IMR-90 (cell line): ENCODE data around the gene DBNL.

Experiments
- BHLHE40 ChIP-seq: fragments of 150-350 bp; IDR thresholded peaks from 2 replicates; pipeline ENCODE4 v1.6.1; 2016; ENCODE audit warnings: mild to moderate bottlenecking, low read depth, low read length
- CHD1 ChIP-seq: IDR thresholded peaks from 2 replicates; pipeline ENCODE4 v1.6.1; 2012; ENCODE audit warnings: low read depth, low read length, improper control_type of control experiment
- CTCF ChIP-seq: conservative IDR thresholded peaks from 2 replicates; pipeline ENCODE4 v1.5.1; 2012; ENCODE audit warnings: mild to moderate bottlenecking, low read depth, low read length, improper control_type of control experiment
- ELK1 ChIP-seq: fragments of 150-350 bp; IDR thresholded peaks from 2 replicates; pipeline ENCODE4 v1.6.1; 2016; ENCODE audit warnings: low read depth, mild to moderate bottlenecking, low read length, moderate library complexity, borderline replicate concordance
- FOS ChIP-seq: fragments of 150-350 bp; IDR thresholded peaks from 2 replicates; pipeline ENCODE4 v1.6.1; 2016; ENCODE audit warnings: low read depth, low read length
- NFE2L2 ChIP-seq: fragments of 150-350 bp; IDR thresholded peaks from 2 replicates; pipeline ENCODE4 v1.6.1; 2016; ENCODE audit warnings: low read depth, mild to moderate bottlenecking, low read length
- POLR2A ChIP-seq: IDR thresholded peaks from 2 replicates; pipeline ENCODE4 v1.6.1; 2012; ENCODE audit warnings: mild to moderate bottlenecking, low read depth, low read length
- RFX5 ChIP-seq: IDR thresholded peaks from 2 replicates; pipeline ENCODE4 v1.8.0; 2012; ENCODE audit warnings: low read depth, mild to moderate bottlenecking, low read length, moderate library complexity
- SMC3 ChIP-seq: fragments of 150-350 bp; IDR thresholded peaks from 2 replicates; pipeline ENCODE4 v1.6.1; 2016; ENCODE audit warnings: low read depth, mild to moderate bottlenecking, antibody characterized with exemption, low read length, moderate library complexity
- USF2 ChIP-seq: fragments of 150-350 bp; IDR thresholded peaks from 2 replicates; pipeline ENCODE4 v1.6.1; 2017; ENCODE audit warnings: mild to moderate bottlenecking, antibody characterized with exemption, low read length, low read depth

GRCh38 chr7:44103923-44104859 lies 59.7 kb downstream of the DBNL start, which contains the start of gene AEBP1:
- no peak for TF ChIP-seq SMC3
- no peak for TF ChIP-seq BHLHE40
- no peak for TF ChIP-seq CHD1
- no peak for TF ChIP-seq CTCF
- no peak for TF ChIP-seq POLR2A
- no peak for TF ChIP-seq USF2
- TF ChIP-seq NFE2L2 = no peak
- no peak for TF ChIP-seq RFX5
- no peak for TF ChIP-seq ELK1
- TF ChIP-seq FOS = no peak
